Fibroblast of skin of back (primary cell): ENCODE measurements around the gene CMPK2. TPM values are rescaled to one million over a fixed set of nuclear protein-coding genes. Genes with fewer than 3 reads are reported as not detected.
"Not testable (repeated sequence)": the region's sequence is repeated elsewhere in the genome, so short reads cannot be mapped to it uniquely, and the experiment has no call there.

ENCODE experiments used
- DNase-seq: peaks from one replicate; pipeline ENCODE4 v3.0.0-alpha.2; 2013
- polyA plus RNA-seq, 2 experiments: library from polyadenylated mRNA; unstranded; fragments of 120-200 nt; gene quantifications; one replicate each; pipeline ENCODE4 v1.2.1, GENCODE V29; 2013; ENCODE audit not compliant: insufficient read length in 2 of 2

The CMPK2 gene
- polyA plus RNA-seq (2013, experiment 1 of 2; ENCODE audit: insufficient read length): 0.22 TPM
- 0.16 TPM for polyA plus RNA-seq (2013, experiment 2 of 2; ENCODE audit: insufficient read length)

GRCh38 chr2:6865346-6866274 is at the start of gene CMPK2:
TSS of gene CMPK2 (minus strand) at chr2:6865907. CDS start at chr2:6865696, 211 bp downstream.
- peak; percentile 47 for DNase-seq

GRCh38 chr2:6915399-6915798 is 49.7 kb upstream of the CMPK2 start:
- no peak for DNase-seq

GRCh38 chr2:6914828-6915227 is 49.1 kb upstream of the CMPK2 start:
- peak; percentile 35 for DNase-seq

GRCh38 chr2:6913415-6914157 is 47.9 kb upstream of the CMPK2 start:
- no peak for DNase-seq

GRCh38 chr2:6911721-6912120 is 46.0 kb upstream of the CMPK2 start:
- no peak for DNase-seq

GRCh38 chr2:6909431-6910385 is 44.0 kb upstream of the CMPK2 start:
- no peak for DNase-seq

GRCh38 chr2:6908291-6908690 is 42.6 kb upstream of the CMPK2 start:
- DNase-seq: no peak

- no peak for DNase-seq
Measured at GRCh38 chr2:6906165-6906741, 40.5 kb upstream of the CMPK2 start.

GRCh38 chr2:6905668-6906067 is 40.0 kb upstream of the CMPK2 start:
- no peak for DNase-seq

- not testable (repeated sequence) for DNase-seq
Measured at GRCh38 chr2:6902581-6902980, 36.9 kb upstream of the CMPK2 start.

- peak; percentile 34 for DNase-seq
Measured at GRCh38 chr2:6896930-6897759, 31.4 kb upstream of the CMPK2 start.

- DNase-seq: no peak
Measured at GRCh38 chr2:6893876-6894482, 28.3 kb upstream of the CMPK2 start.

- DNase-seq: no peak
Measured at GRCh38 chr2:6888724-6889123, 23.0 kb upstream of the CMPK2 start.

GRCh38 chr2:6887751-6888192 is 22.1 kb upstream of the CMPK2 start:
- DNase-seq: no peak

GRCh38 chr2:6885968-6886367 is 20.3 kb upstream of the CMPK2 start:
- no peak for DNase-seq

GRCh38 chr2:6885551-6885950 is 19.8 kb upstream of the CMPK2 start:
- DNase-seq: no peak

GRCh38 chr2:6883448-6884122 is 17.9 kb upstream of the CMPK2 start:
- DNase-seq: no peak

GRCh38 chr2:6881516-6881915 is 15.8 kb upstream of the CMPK2 start:
- DNase-seq: no peak

- no peak for DNase-seq
Measured at GRCh38 chr2:6881046-6881445, 15.3 kb upstream of the CMPK2 start.

- no peak for DNase-seq
Measured at GRCh38 chr2:6880200-6880733, 14.6 kb upstream of the CMPK2 start.
